ENCODE data around the gene LBHD1.

DNA sequence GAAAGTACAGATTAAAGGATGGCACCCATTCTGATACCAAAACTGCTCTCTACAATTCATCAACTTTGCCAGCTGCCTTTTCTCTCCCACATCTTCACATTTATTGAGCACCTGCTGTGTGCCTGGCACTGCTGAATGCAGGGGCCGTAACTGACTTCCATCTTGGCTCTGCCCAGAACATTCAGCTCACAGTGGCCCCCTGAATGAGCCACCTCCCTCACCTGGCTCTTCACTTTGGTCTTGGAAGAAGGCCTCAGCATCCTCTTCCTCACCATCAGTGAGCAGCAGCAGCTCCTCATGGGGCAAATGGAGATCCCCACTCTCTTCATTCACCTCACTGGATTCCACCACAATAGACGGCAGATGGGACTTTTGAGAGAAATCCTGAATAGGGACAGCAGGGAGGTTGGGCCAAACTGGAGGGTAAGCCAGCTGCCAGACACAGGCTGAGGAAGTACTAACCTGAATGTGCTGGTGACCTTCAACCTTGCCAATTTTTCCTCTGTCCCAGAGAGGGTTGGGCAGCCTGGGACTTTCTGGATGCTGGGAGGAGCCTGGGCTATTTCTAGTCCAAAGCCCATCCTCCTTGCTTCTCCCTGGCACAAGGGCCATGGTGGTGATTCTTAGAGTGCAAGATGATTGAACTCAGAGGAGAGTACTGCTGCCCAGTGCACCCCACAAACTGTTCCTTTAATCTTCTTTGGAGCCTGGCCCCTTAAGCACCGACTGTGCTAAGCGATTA, 2.5 kb downstream of the LBHD1 start:
- no peak for TF ChIP-seq POLR2AphosphoS5 (IDR thresholded peaks at IDR 0.05; ENCODE audit: borderline replicate concordance, low read depth, low read length)
- no peak for TF ChIP-seq FOXP2 (optimal IDR thresholded peaks at IDR 0.05; ENCODE audit: control extremely low read depth, extremely low read length, insufficient read depth)
